Panc1 (cell line): ENCODE measurements around the gene DPH6.

Experiments used
- CTCF ChIP-seq: fragments of 450-650 bp; IDR thresholded peaks from 2 replicates; pipeline ENCODE4 v1.5.1; 2017; ENCODE audit warnings: mild to moderate bottlenecking
- POLR2AphosphoS5 ChIP-seq: IDR thresholded peaks from 2 replicates; pipeline ENCODE4 v1.6.1; 2012; ENCODE audit warnings: mild to moderate bottlenecking, low read depth, low read length, moderate library complexity
- REST ChIP-seq, 2 experiments: IDR thresholded peaks; 2 replicates each; pipeline ENCODE4 v1.6.1; 2011 to 2012; ENCODE audit warnings: low read depth in 2 of 2, control low read depth in 1 of 2, low read length in 1 of 2, mild to moderate bottlenecking in 1 of 2, moderate library complexity in 1 of 2; ENCODE audit not compliant: insufficient read depth in 1 of 2
- SIN3A ChIP-seq: IDR thresholded peaks from 2 replicates; pipeline ENCODE4 v1.6.1; 2012; ENCODE audit warnings: low read depth, mild to moderate bottlenecking, low read length, moderate library complexity, borderline replicate concordance; ENCODE audit not compliant: insufficient read depth
- TCF7L2 ChIP-seq: IDR thresholded peaks from 2 replicates; pipeline ENCODE4 v1.6.1; 2011; ENCODE audit warnings: mild to moderate bottlenecking, low read depth, low read length, inconsistent platforms

GRCh38 chr15:35471024-35471423 lies 74.9 kb downstream of the DPH6 start:
- TF ChIP-seq POLR2AphosphoS5 (no peak), CTCF (no peak), TCF7L2 (no peak), REST (IDR thresholded peaks at IDR 0.05; ENCODE audit: insufficient read depth in 1 of 2, low read depth in 2 of 2, low read length in 1 of 2) (no peak), SIN3A (no peak)
